ENCODE results near the gene BNC2. TPM values are rescaled to one million over a fixed set of nuclear protein-coding genes. Genes with fewer than 3 reads are reported as not detected.

BNC2 gene
- total RNA-seq, 1 donor: 53.9 TPM

GRCh38 chr9:16361939-16362338, 508.5 kb downstream of the BNC2 start:
- Histone ChIP-seq H3K79me2 (ENCODE audit: insufficient read depth, low read length) (no peaks in the 10 kb centered on the region), H4K20me1 (ENCODE audit: insufficient read depth, low read length) (no peaks in the 10 kb centered on the region), H3K4me3 (ENCODE audit: insufficient read depth, low read length) (no peak overlapping the region), H3K36me3 (ENCODE audit: insufficient read depth, low read length) (no peaks in the 10 kb centered on the region), H2AFZ (ENCODE audit: low read length) (no peak overlapping the region), H3K27me3 (ENCODE audit: insufficient read depth, low read length) (no peaks in the 10 kb centered on the region), H3K9me3 (ENCODE audit: low read depth, low read length) (no peaks in the 10 kb centered on the region), H3K4me2 (ENCODE audit: insufficient read depth, low read length) (no peak overlapping the region), H3K27ac (ENCODE audit: low read depth, low read length) (no peak overlapping the region), H3K4me1 (ENCODE audit: insufficient read depth, low read length) (peaks cover 9% of the 10 kb centered on the region)
- DNase-seq (ENCODE audit: insufficient read length, low spot score, missing footprints): no peak
- no peak for TF ChIP-seq CTCF (IDR thresholded peaks at IDR 0.05; ENCODE audit: extremely low read depth, low read depth, low read length)

- no peak for DNase-seq (ENCODE audit: insufficient read length, low spot score, missing footprints)
- Histone ChIP-seq H2AFZ (ENCODE audit: low read length) (no peak overlapping the region), H4K20me1 (ENCODE audit: insufficient read depth, low read length) (no peaks in the 10 kb centered on the region), H3K36me3 (ENCODE audit: insufficient read depth, low read length) (no peaks in the 10 kb centered on the region), H3K9me3 (ENCODE audit: low read depth, low read length) (no peaks in the 10 kb centered on the region), H3K4me2 (ENCODE audit: insufficient read depth, low read length) (no peak overlapping the region), H3K27ac (ENCODE audit: low read depth, low read length) (no peak overlapping the region), H3K4me1 (ENCODE audit: insufficient read depth, low read length) (peaks cover 9% of the 10 kb centered on the region), H3K79me2 (ENCODE audit: insufficient read depth, low read length) (no peaks in the 10 kb centered on the region), H3K4me3 (ENCODE audit: insufficient read depth, low read length) (no peak overlapping the region), H3K27me3 (ENCODE audit: insufficient read depth, low read length) (no peaks in the 10 kb centered on the region)
- TF ChIP-seq CTCF (IDR thresholded peaks at IDR 0.05; ENCODE audit: extremely low read depth, low read depth, low read length): no peak
Measured at GRCh38 chr9:16361118-16361517, 509.4 kb downstream of the BNC2 start.

- Histone ChIP-seq H3K36me3 (ENCODE audit: insufficient read depth, low read length) (no peaks in the 10 kb centered on the region), H3K4me2 (ENCODE audit: insufficient read depth, low read length) (no peak overlapping the region), H3K79me2 (ENCODE audit: insufficient read depth, low read length) (no peaks in the 10 kb centered on the region), H3K9me3 (ENCODE audit: low read depth, low read length) (no peaks in the 10 kb centered on the region), H2AFZ (ENCODE audit: low read length) (no peak overlapping the region), H3K4me3 (ENCODE audit: insufficient read depth, low read length) (no peak overlapping the region), H3K27ac (ENCODE audit: low read depth, low read length) (no peak overlapping the region), H3K27me3 (ENCODE audit: insufficient read depth, low read length) (no peaks in the 10 kb centered on the region), H3K4me1 (ENCODE audit: insufficient read depth, low read length) (peaks cover 9% of the 10 kb centered on the region), H4K20me1 (ENCODE audit: insufficient read depth, low read length) (no peaks in the 10 kb centered on the region)
- no peak for DNase-seq (ENCODE audit: insufficient read length, low spot score, missing footprints)
- TF ChIP-seq CTCF (IDR thresholded peaks at IDR 0.05; ENCODE audit: extremely low read depth, low read depth, low read length): no peak
Measured at GRCh38 chr9:16360247-16360646, 510.2 kb downstream of the BNC2 start.

Small RNAs within 50 kb of the gene (small RNA-seq; reads per million reads assigned to genes)
- not detected for gene LSM1P1
